ENCODE results near the gene APOBR.
"Not testable (repeated sequence)": the region's sequence is repeated elsewhere in the genome, so short reads cannot be mapped to it uniquely, and the experiment has no call there.

APOBR gene, protein sequence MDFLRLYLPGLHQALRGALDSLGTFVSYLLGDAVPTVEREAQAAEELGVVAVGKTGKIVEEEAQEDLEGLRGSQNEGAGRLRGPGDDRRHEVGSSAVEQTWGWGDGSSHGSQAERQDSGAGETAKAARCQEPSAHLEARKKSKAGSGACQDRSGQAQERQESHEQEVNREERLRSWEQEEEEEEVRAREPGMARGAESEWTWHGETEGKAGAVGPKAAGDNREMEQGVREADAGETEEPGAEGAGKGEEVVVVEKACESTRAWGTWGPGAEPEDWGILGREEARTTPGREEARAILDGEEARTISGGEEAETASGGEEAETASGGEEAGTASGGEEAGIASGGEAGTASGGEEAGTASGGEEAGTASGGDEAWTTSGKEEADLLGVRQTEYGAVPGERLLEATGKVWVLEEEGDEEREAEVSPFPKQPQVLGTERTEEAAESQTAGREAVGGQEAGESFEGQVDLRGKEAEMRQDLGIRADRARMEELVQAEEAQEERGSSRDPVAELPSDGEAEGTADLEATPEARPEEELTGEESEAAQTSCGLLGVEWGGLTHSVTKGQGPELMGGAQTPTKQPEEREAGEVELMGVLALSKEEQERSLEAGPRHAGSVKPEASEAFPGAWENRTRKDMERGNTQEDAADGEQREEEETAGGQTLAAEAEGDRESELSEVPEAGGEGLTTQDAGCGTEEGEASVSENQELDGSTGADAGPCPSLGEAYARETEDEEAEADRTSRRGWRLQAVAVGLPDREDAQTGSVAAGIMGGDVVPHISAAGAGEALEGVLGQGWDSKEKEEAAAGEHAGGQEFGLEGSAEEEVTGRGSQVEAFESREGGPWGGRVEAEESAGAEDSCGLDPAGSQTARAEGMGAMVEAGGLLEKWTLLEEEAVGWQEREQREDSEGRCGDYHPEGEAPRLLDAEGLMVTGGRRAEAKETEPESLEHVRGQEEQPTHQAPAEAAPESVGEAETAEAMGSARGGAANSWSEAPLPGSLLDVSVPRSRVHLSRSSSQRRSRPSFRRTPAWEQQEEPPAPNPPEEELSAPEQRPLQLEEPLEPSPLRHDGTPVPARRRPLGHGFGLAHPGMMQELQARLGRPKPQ

DNA sequence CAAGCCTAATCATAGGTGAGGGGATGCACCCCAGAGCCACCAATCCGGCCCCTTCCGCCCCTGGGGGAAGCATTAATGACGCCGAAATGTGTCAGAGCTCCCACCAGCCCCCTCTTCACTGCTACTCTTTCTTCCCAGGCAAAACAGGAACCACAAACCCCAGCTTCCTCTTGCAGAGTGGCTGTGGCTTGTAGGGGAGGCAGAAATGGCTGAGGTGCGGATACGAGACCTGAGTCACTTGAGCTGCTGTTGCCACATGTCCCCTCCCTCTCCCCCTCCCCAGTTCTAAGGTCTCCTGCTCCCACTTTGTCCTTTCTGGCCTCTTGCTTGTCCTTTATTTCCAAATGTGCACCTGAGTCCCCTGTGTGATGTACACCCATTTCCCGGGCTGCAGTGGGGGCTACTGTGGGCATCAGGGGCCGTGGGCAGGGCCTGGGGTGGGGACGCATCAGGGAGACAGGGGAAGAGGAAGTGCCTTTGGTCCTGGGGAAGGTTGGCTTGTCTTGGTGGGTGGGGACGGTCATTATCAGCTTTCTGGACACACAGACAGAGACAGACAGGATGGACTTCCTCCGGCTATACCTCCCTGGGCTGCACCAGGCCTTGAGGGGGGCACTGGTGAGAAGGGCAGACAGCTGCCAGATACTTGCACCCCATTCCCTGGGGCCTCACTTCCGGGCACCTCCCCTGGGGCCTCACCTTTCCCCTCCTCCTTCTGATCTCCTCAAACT is at the start of gene APOBR:
Gene APOBR (plus strand): TSS at position 523 of the 731 bp plus-strand sequence. CDS start 39 bp downstream, at position 562.
- DNase-seq (ENCODE audit: low read depth) = peak; percentile 73

DNA sequence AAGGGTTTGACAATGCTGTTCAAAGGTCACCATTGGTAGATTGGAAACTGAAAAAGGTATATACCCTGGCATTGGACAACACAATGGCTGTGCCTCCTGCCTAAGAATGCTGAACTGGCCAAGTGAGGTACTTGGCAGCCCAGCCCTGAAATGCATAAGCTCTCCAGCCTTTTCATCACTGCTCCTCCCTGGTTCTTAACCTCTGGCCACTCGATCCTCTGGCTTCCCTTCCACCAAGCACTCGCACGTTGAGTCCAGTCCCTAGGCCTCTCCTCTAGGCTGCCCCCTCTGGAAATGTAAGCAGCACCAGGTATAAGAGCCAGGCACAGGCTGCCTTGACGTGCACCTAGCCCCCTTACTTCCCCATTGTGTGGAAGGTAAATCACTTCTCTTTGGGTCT is 48.1 kb upstream of the APOBR start:
- not testable (repeated sequence) for DNase-seq (ENCODE audit: low read depth)

DNA sequence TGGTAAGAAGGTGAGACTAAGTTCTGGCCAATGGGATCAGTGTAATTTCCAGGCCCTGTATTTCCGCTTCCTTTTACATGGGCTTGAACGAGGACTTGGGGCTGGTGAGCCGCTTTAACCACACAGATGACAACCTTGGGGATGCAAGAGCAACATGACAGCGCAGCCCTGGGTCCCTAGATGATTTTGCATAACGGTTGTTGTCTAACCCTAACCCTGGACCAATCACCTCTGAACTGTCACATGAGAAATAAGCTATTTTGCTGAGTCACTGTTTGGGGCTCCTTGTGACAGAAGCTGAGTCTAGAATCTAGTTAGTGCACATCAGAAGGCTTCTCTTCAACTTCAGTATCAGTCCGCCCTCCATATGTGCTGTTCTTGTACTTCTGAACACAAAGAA is 47.4 kb upstream of the APOBR start:
- not testable (repeated sequence) for DNase-seq (ENCODE audit: low read depth)

DNA sequence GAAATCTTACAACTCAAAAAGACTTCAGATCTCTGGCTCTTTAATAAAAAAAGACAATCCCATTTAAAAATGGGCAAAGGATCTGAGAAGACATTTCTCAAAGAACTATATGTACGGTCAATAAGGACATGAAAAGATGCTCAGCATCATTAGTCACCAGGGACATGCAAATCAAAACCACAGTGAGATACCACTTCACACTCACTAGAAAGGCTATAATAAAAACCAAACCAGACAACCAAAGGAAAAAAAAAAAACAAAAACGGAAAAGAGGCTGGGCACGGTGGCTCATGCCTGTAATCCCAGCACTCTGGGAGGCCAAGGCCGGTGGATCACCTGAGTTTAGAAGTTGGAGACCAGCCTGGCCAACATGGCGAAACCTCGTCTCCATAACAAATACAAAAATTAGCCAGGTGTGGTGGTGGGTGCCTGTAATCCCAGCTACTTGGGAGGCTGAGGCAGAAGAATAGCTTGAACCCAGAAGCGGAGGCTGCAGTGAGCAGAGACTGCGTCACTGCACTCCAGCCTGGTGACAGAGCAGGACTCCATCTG is 20.7 kb upstream of the APOBR start:
- DNase-seq (ENCODE audit: low read depth) = no peak

DNA sequence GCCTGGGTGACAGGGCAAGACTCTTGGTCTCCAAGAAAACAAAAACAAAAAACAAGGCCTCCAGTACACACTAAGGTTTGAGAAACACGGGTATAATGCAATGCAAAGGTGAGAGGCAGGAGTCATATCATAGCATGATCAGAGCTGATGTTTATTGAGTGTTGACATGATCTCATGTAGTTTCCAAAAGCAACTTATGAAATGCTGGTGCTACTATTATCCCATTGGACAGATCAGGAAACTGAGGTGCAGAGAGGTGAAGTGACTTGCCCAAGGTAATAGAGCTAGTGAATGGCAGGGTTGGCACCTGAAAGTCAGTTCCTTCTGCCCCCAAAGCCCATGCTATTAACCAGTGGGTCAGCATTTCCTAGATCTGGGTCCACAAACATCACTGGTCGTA is 19.2 kb upstream of the APOBR start:
- DNase-seq (ENCODE audit: low read depth) = no peak

DNA sequence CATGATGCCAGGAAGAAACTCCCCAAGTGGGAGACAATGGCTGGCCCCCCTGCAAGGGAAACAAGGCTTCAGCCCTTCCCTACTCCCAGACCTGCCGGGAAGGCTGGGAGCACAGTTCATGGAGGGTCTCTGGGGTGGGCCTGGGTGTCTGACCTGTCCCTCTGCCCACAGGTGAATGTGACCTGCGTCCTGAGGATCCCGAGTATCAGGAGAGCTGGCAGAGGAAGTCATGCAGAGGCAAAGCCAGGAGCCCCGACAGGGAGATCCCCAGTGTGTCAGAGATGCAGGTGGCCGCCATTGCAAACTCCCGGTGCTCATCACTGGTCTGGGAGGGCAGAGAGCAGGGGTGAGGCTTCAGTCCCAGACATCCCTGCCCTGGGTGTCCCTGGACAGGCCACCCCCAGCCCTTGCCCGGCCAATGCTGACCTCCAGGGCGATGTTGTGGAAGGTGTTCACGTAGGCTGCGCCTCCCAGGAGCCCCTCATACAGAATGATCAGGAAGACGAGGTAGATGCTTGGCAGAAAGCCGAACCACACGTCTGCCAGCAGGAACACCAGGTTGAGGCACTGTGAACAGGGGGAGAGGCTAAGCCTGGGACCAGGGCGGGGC is 17.0 kb upstream of the APOBR start:
- DNase-seq (ENCODE audit: low read depth) = no peak

DNA sequence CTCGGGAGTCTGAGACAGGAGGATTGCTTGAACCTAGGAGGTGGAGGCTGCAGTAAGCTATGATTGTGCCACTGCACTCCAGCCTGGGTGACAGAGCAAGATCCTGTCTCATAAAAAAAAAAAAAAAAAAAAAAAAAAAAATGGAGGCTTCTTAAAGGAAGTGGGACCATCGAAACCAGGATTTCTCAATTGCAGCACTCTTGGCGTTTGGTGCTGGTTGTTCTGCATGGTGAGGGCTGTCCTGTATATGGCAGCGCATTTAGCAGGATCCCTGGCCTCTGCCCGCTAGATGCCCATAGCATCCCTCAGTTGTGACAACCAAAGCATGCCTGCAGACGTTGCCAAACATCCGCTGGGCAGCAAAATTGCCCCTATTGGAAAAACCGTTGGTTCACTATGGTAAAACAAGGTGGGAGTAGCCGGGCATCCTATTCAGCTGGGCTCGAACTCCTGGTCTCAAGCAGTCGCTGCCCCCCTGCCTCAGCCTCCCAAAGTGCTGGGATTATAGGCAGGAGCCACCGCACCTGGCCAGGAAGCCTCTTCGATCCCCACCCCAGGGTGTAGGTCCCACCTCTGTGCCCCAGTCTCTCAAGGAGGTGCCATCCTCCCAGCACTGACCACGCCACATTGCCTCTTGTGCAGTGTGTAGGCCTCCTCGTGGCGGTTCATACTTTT is 15.8 kb upstream of the APOBR start:
- DNase-seq (ENCODE audit: low read depth) = no peak

DNA sequence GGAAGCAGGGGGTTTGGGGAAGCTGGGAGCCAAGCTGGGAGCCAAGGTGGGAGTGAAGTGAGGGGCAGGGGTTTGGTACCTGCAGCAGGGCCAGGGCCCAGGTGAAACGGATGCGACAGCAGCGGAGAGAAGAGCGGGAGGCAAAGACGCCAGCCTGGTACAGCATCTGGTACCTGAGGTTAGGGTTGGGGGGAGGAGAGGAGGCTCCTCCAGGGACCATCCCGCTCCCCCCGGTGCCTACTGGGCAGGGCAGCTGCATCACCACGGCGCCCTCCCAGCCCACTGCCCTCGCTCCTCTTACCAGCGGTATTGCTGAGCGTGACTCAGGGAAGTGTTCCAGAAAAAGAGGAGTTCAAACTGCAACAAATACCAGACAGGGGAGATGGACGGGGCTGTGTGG is 12.4 kb upstream of the APOBR start:
- no peak for DNase-seq (ENCODE audit: low read depth)

DNA sequence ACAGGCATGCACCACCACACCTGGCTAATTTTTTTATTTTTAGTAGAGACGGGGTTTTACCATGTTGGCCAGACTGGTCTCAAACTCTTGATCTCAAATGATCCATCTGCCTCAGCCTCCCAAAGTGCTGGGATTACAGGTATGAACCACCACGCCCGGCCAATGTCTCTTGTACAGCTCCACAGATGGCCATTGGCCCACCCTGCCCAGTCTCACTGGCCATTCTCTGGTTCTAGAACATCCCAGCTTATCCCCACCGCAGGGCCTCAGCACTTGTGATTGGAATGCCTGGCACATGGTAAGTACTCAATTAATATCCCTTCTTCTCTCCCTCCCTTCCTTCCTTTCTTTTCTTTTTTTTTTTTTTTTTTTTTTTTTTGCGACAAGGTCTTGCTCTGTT is 11.1 kb upstream of the APOBR start:
- not testable (repeated sequence) for DNase-seq (ENCODE audit: low read depth)

DNA sequence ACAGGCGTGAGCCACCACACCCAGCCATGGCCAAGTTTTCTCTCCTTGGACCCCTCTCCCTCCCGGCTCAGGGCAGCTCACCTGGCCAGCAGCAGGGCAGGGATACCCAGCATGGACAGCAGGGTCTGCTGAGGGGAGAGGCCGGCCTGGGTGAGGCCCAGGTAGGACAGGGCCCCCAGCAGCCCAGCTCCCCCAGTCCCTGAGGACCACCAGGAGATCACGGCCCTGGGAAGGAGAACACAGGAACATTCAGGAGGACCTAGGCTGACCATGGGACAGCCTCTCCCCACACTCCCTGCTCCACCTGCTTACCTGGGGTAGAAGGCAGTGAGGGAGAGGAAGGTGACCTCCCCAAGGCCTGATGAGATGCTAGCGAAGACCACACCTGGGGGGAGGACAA is 8.2 kb upstream of the APOBR start:
- no peak for DNase-seq (ENCODE audit: low read depth)

DNA sequence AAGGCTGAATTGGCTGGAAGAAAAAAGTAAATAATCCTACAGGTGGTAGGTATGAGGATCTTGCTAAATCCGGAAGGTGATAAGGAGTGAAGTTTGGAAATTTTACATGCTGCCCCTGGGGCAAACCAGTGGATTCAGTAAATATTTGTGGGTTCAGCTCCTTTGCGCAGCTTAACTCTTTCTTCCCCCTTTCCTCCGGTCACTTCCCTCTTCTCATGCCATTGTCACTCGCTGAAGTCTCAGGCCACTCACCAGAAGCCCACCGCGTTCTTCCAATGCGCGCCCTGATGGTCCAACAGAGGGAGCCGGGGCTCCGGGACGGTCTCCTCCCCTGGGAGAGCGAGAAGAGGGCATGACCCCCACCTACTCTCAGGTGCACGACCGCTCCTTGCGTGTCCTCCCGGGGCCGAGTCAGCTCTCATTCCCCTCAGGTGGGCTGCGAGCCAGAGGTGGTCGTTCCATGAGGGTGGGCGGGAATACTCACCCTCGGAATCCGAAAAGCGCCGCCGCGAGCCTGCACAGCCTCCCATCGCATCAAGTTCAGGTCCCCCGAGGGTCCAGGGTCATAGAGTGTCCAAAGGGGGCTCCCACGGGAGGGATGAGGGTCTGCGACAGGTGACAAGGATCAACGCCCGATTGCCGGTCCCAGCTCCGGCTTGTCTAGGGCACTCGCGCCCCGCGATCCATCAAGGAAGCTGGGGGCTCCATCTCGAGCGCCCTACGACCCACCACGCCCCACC is 3.0 kb upstream of the APOBR start:
- DNase-seq (ENCODE audit: low read depth) = no peak

DNA sequence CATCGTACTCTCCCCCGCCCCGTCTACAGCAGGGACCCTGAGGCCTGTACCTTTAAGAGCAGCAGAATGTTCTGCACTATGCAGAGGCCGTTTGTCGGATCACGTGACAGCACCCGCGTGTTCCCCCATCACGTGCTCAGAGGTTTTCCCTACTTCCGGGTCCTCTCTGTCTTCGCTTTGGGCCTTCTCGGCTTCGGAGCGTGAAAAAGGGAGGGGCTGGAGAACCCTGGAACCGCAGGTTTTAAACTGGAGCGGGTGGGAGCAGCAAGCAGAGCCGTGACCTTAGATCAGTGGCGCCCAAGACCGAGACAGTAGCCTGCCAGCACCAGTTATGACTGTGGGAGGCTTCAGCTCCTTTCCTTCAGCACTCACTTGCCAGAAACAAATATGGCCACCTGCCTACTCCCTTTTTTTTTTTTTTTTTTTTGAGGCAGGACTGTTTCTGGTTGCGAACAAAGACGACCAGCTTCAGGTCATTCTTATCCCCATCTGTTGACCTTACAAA is 2.4 kb upstream of the APOBR start, which contains the start of gene CLN3:
Gene CLN3 (minus strand): TSS at position 105 of the 505 bp plus-strand sequence. CDS start 315 bp downstream, outside the sequence.
- peak; percentile 68 for DNase-seq (ENCODE audit: low read depth)

DNA sequence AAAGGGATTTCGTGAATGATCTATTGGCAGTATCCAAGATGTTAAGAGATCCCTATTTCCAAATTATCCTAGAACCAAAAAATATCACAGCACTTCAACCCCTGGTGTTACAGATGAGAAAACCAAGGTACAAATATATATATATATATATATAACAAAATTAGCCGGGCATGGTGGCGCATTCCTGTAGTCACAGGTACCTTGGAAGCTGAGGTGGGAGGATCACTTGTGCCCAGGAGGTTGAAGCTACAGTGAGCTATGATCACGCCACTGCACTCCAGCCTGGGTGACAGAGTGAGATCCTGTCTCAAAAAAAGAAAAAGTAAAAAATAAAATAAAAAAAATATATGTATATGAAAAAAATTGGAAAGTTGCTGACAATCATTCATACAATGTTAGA is 1.9 kb upstream of the APOBR start:
- no peak for DNase-seq (ENCODE audit: low read depth)

DNA sequence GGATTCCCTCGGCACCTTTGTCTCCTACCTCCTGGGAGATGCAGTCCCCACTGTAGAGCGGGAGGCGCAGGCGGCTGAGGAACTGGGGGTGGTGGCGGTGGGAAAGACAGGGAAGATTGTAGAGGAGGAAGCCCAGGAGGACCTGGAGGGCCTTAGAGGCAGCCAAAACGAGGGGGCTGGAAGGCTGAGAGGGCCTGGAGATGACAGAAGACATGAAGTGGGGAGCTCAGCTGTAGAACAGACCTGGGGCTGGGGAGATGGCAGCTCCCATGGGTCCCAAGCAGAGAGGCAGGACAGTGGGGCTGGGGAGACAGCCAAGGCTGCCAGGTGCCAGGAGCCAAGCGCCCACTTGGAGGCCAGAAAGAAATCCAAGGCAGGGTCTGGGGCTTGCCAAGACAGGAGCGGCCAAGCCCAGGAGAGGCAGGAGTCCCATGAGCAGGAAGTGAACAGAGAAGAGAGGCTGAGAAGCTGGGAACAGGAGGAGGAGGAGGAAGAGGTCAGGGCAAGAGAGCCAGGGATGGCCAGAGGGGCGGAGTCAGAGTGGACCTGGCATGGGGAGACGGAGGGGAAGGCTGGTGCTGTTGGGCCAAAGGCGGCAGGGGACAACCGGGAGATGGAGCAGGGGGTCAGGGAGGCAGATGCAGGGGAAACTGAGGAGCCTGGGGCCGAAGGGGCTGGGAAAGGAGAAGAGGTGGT is 803 bp downstream of the APOBR start:
- no peak for DNase-seq (ENCODE audit: low read depth)

DNA sequence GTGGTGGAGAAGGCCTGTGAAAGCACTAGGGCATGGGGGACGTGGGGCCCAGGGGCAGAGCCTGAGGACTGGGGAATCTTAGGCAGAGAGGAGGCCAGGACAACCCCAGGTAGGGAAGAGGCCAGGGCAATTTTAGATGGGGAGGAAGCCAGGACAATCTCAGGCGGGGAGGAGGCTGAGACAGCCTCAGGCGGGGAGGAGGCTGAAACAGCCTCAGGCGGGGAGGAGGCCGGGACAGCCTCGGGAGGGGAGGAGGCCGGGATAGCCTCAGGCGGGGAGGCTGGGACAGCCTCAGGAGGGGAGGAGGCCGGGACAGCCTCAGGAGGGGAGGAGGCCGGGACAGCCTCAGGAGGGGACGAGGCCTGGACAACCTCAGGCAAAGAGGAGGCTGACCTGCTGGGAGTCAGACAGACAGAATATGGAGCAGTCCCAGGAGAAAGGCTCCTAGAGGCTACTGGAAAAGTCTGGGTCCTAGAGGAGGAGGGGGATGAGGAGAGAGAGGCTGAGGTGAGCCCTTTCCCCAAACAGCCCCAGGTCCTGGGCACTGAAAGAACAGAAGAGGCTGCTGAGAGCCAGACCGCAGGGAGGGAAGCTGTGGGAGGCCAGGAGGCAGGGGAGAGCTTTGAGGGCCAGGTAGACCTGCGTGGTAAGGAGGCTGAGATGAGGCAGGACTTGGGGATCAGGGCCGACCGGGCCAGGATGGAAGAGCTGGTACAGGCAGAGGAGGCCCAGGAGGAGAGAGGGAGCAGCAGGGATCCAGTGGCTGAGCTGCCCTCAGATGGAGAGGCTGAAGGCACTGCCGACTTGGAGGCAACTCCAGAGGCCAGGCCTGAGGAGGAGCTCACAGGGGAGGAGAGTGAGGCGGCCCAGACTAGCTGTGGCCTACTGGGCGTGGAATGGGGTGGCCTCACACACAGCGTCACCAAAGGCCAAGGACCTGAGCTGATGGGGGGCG is 1.6 kb downstream of the APOBR start:
- DNase-seq (ENCODE audit: low read depth) = no peak

DNA sequence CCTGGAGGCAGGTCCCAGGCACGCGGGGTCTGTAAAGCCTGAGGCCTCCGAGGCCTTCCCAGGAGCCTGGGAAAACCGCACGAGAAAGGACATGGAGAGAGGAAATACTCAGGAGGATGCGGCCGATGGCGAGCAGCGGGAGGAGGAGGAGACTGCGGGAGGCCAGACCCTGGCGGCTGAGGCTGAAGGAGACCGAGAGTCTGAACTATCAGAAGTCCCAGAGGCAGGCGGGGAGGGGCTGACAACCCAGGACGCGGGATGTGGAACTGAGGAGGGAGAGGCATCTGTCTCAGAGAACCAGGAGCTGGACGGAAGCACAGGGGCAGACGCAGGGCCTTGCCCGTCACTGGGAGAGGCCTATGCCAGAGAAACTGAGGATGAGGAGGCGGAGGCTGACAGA is 2.4 kb downstream of the APOBR start:
- DNase-seq (ENCODE audit: low read depth) = no peak

DNA sequence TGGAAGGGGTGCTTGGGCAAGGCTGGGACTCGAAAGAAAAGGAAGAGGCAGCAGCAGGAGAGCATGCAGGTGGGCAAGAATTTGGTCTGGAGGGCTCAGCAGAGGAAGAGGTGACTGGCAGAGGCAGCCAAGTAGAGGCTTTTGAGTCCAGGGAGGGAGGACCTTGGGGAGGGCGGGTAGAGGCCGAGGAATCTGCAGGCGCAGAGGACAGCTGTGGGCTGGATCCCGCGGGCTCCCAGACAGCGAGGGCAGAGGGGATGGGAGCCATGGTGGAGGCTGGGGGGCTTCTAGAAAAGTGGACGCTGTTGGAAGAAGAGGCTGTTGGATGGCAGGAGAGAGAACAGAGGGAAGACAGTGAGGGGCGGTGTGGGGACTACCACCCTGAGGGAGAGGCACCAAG is 2.9 kb downstream of the APOBR start:
- no peak for DNase-seq (ENCODE audit: low read depth)
